Tibial nerve (tissue), 4 donors: ENCODE data around the gene MSRB1. TPM values are rescaled to one million over a fixed set of nuclear protein-coding genes. Genes with fewer than 3 reads are reported as not detected.
"Not testable (repeated sequence)": the region's sequence is repeated elsewhere in the genome, so short reads cannot be mapped to it uniquely, and the experiment has no call there.

ENCODE experiments used
- DNase-seq, 2 donors: peaks; one replicate each; pipeline ENCODE4 v3.0.0-alpha.2; 2019; ENCODE audit warnings: low spot score in 2 of 2
- H3K27ac ChIP-seq, 4 donors: fragments of 200-600 bp; sonication (generic) in 3 of 4; one replicate each; pipeline ENCODE4 v1.5.1; 2017 to 2019; ENCODE audit warnings: mild to moderate bottlenecking in 1 of 4
- H3K27me3 ChIP-seq, 2 donors: fragments of 200-600 bp; sonication (generic) in 1 of 2; one replicate each; pipeline versions ENCODE4 v1.5.1 to v1.6.0; 2017 to 2019
- H3K36me3 ChIP-seq, 3 donors: fragments of 200-600 bp; sonication (generic); one replicate each; pipeline ENCODE4 v1.5.1; 2018 to 2019
- H3K4me1 ChIP-seq, 4 donors: fragments of 200-600 bp; sonication (generic) in 3 of 4; one replicate each; pipeline ENCODE4 v1.5.1; 2017 to 2019
- H3K4me3 ChIP-seq, 4 donors: fragments of 200-600 bp; sonication (generic) in 3 of 4; one replicate each; pipeline ENCODE4 v1.5.1; 2017 to 2019; ENCODE audit warnings: mild to moderate bottlenecking in 1 of 4, moderate library complexity in 1 of 4
- H3K9me3 ChIP-seq, 4 donors: fragments of 200-600 bp; sonication (generic) in 3 of 4; one replicate each; pipeline ENCODE4 v1.5.1; 2017 to 2019
- EP300 ChIP-seq, 2 donors: sonication (generic); formaldehyde crosslinking; IDR thresholded peaks; one replicate each; pipeline ENCODE4 v1.6.1; 2017; ENCODE audit warnings: antibody characterized with exemption in 2 of 2, mild to moderate bottlenecking in 1 of 2
- POLR2A ChIP-seq, 2 donors: fragments of 450-650 bp; IDR thresholded peaks; one replicate each; pipeline ENCODE4 v1.6.1; 2017; ENCODE audit warnings: antibody characterized with exemption in 2 of 2, mild to moderate bottlenecking in 2 of 2, moderate library complexity in 2 of 2
- WGBS, 2 donors: methylation state at CpG; one replicate each; pipeline ENCODE4 v1.1.5; 2018; 5-methylcytosine and 5-hydroxymethylcytosine counted together
- total RNA-seq, 4 donors: library from RNA; depleted of rRNA; stranded (reverse); fragments of >200 nt; gene quantifications; one replicate each; pipeline ENCODE4 v1.1.0, GENCODE V29; 2016
- TF ChIP-seq, protein P1 (sequence below), 5 experiments: fragments of 200-600 bp in 3 of 5; fragments of 450-650 bp in 2 of 5; sonication (generic) in 3 of 5; IDR thresholded peaks; one replicate each; pipeline ENCODE4 v1.5.1; 2016 to 2019; ENCODE audit warnings: antibody characterized with exemption in 5 of 5, mild to moderate bottlenecking in 3 of 5, moderate library complexity in 2 of 5

MSRB1 gene
- total RNA-seq, 4 donors from 2014 or later, result 22.5 to 46.1 (median 30.3) TPM

DNA sequence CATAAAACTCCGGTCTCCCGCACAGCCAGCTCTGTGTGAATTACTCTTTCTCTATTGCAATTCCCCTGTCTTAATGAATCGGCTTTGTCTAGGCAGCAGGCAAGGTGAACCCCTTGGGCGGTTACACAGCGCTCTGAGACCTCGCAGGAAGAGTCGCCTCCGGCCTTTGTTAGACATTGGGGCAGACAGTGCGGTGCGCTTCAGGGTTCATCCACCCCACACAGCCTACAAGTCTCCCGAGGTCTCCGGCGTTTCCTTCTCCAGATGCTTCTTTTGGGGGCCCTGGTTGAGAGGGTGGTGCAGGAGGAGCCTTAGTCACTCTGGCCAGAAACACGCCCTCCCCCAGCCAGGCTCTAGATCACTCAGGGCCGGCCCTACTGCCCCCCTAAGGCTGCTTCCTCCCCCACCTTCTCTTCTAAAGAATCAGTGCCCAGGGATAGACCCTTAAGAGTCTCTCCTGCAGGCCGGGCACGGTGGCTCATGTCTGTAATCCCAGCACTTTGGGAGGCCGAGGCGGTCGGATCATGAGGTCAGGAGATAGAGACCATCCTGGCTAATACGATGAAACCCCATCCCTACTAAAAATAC lies 1.7 kb upstream of the MSRB1 start:
- no peak for DNase-seq

DNA sequence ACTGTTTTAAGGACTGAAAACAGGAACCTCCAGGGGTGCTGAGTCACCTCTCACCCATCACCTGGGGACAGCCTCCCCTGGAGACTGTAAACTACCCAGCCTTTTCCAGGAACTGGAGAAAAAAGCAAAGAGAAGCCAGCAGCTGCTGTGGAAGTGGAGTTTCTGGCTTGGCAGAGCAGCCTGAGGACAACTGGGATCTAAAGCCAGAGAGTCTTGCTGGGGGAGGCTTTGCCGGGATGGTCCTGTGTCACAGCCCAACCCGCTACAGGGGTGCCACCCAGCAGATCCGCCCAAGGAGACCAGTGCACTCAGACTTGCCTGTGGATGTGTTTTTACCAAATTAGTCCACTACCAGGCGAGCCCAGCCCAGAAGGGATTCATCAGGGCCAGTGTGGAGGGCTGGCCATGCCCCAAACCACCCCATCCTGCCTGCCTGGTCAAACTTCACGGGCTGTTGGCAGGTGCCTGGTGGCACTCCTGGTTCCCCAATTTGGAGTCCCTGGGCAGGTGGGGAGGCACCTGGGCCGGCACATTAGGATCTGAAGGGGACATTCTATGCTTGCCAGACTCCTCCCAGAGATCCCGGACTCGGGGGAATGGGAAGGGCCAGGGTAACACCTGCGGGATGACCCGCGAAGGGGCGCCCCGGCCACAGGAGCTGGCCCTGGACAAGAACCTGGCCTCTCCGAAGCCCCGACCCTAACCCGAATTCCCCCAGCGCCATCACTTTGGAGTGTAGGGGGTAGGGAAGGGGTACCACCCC lies 771 bp downstream of the MSRB1 start:
- Histone ChIP-seq H3K36me3 (peaks cover 0 to 42% (median 9%) of the 10 kb centered on the region in 3 donors), H3K4me3 (peak overlapping the region; percentile 62 to 92 (median 74)), H3K4me1 (peaks cover 0 to 20% (median 10%) of the 10 kb centered on the region in 4 donors), H3K27ac (peak overlapping the region in 3 of 4 donors; percentile 79 to 91 (median 84)), H3K9me3 (no peaks in the 10 kb centered on the region), H3K27me3 (no peaks in the 10 kb centered on the region)
- WGBS, 2 donors, result 10% methylated on average over 14 to 16 of the region's 17 CpGs
- no peak for DNase-seq
- TF ChIP-seq, protein P1, sequence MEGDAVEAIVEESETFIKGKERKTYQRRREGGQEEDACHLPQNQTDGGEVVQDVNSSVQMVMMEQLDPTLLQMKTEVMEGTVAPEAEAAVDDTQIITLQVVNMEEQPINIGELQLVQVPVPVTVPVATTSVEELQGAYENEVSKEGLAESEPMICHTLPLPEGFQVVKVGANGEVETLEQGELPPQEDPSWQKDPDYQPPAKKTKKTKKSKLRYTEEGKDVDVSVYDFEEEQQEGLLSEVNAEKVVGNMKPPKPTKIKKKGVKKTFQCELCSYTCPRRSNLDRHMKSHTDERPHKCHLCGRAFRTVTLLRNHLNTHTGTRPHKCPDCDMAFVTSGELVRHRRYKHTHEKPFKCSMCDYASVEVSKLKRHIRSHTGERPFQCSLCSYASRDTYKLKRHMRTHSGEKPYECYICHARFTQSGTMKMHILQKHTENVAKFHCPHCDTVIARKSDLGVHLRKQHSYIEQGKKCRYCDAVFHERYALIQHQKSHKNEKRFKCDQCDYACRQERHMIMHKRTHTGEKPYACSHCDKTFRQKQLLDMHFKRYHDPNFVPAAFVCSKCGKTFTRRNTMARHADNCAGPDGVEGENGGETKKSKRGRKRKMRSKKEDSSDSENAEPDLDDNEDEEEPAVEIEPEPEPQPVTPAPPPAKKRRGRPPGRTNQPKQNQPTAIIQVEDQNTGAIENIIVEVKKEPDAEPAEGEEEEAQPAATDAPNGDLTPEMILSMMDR (IDR thresholded peaks at IDR 0.05), result no peak
- TF ChIP-seq POLR2A (IDR thresholded peaks at IDR 0.05) (no peak), EP300 (IDR thresholded peaks at IDR 0.05) (no peak)

More for the DNA sequence above, 1.7 kb upstream of the MSRB1 start:
- WGBS, 2 donors, result 84 to 86% methylated on average over 19 to 21 of the region's 21 CpGs
- H3K4me1 ChIP-seq, result peaks cover 0 to 20% (median 10%) of the 10 kb centered on the region in 4 donors
- no peaks in the 10 kb centered on the region for H3K9me3 ChIP-seq
- TF ChIP-seq EP300 (IDR thresholded peaks at IDR 0.05), result no peak
- TF ChIP-seq, protein P1 (IDR thresholded peaks at IDR 0.05), result no peak
- no peak for TF ChIP-seq POLR2A (IDR thresholded peaks at IDR 0.05)
- no peaks in the 10 kb centered on the region for H3K27me3 ChIP-seq
- peaks cover 0 to 17% (median 0%) of the 10 kb centered on the region in 3 donors for H3K36me3 ChIP-seq
- H3K4me3 ChIP-seq, result no peak overlapping the region
- no peak overlapping the region for H3K27ac ChIP-seq

DNA sequence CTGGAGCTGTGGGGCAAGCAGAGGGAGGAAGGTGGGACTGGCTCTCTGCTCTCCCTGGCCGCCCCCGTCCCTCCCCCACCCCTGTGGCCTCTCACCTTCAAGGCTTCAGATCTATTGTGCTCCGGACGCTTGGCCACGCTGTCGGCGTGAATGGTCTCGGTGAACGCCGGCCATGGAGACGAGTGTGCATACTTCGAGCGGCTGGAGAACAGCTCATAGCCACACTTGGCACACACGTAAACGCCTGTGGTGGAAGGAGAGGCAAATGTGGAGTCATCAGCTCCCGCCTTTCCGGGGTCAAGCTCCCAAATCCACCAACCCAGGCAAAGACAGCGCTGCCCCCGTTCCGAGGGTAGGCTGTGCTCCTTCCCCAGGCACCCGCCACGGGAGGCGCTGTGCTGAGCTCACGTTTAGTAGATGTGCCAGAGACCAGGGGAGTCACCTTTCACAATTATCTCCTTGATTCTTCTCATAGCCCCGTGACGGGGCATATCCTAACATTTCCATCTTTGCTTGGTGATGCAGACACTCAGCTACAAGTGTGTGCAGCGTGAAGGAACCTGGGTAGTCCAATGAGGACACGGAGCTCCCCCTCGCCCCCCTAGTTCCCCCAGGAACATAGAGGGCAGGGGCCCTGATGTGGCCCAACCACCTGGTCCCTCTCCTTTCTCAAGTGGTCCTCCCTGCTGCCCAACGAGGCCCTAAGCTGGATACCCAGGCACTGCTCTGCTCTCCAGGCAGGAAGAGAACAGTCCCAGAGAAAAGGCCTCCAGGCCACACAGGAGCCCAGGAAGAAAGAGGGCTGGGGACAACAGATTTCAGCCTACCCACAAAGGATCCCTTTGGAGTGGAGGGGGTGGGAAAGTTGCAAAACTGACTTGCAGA lies 1.6 kb downstream of the MSRB1 start:
- Histone ChIP-seq H3K27me3 (no peaks in the 10 kb centered on the region), H3K36me3 (peaks cover 0 to 47% (median 9%) of the 10 kb centered on the region in 3 donors), H3K9me3 (no peaks in the 10 kb centered on the region), H3K4me1 (peaks cover 0 to 20% (median 10%) of the 10 kb centered on the region in 4 donors), H3K27ac (peak overlapping the region in 3 of 4 donors; percentile 79 to 91 (median 84)), H3K4me3 (peak overlapping the region in 1 of 4 donors; percentile 62)
- TF ChIP-seq, protein P1 (IDR thresholded peaks at IDR 0.05), result no peak
- no peak for TF ChIP-seq EP300 (IDR thresholded peaks at IDR 0.05)
- TF ChIP-seq POLR2A (IDR thresholded peaks at IDR 0.05), result no peak
- DNase-seq, result no peak
- 84 to 85% methylated on average over 30 of the region's 30 CpGs for WGBS, 2 donors

DNA sequence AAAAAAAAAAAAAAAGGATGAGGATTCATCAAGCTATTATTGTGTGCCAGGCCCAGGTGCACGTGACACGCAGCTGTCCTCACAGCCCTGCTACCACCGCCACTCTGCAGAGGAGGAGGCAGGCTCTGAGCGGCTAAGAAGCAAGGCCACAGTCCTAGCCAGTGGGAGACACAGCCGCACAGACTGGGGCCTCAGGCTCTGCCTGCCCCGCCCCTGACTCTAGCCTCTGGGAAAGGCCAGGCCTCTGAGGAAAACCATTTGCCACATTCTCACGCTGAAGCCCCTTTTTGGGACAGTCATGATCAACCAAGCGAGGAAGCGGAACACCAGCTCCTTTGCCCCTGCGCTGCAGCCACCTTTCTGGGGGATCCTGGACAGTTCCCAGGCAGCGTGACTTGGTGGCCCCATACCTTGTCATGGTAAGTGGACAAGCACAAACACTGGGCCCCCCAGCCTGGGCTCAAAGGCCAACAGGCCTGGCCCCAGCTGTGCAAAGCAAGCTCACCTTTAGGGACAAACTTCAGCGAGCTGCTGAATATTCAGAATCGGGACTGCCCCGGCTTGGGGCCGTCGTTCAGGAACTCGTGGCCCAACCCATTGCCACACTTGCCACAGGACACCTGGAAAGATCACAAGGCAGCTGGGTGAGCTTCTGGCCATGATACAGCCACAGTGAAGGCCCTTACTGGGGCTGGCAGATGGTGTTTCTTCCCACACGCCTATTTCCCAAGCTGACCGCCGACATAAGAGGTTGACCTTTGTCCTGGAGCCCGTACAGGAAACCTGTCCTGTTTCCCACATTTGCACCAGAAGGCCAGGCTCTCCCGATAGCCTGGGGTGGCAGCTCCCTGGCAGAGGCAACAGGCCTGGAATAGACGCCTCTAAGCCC lies 2.5 kb downstream of the MSRB1 start:
- Histone ChIP-seq H3K27ac (peak overlapping the region in 1 of 4 donors; percentile 12), H3K4me3 (no peak overlapping the region), H3K4me1 (peaks cover 0 to 20% (median 10%) of the 10 kb centered on the region in 4 donors), H3K9me3 (no peaks in the 10 kb centered on the region), H3K36me3 (peaks cover 0 to 47% (median 9%) of the 10 kb centered on the region in 3 donors), H3K27me3 (no peaks in the 10 kb centered on the region)
- DNase-seq, result no peak
- WGBS, 2 donors, result 89 to 90% methylated on average over 12 to 23 of the region's 23 CpGs
- TF ChIP-seq EP300 (IDR thresholded peaks at IDR 0.05) (no peak), POLR2A (IDR thresholded peaks at IDR 0.05) (no peak)
- TF ChIP-seq, protein P1 (IDR thresholded peaks at IDR 0.05), result no peak

DNA sequence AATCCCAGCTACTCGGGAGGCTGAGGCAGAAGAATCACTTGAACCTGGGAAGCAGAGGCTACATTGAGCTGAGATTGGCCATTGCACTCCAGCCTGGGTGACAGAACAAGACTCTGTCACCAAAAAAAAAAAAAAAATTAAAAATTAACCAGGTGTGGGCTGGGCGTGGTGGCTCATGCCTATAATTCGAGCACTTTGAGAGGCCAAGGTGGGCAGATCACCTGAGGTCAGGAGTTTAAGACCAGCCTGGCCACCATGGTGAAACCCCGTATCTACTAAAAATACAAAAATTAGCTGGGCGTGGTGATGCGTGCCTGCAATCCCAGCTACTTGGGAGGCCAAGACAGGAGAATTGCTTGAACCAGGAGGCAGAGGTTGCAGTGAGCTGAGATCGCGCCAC lies 3.2 kb downstream of the MSRB1 start:
- 96 to 98% methylated on average over 8 of the region's 8 CpGs for WGBS, 2 donors

More for the DNA sequence above, 3.2 kb downstream of the MSRB1 start:
- Histone ChIP-seq H3K4me1 (peaks cover 0 to 20% (median 10%) of the 10 kb centered on the region in 4 donors), H3K36me3 (peaks cover 0 to 47% (median 9%) of the 10 kb centered on the region in 3 donors)
- not testable (repeated sequence) for H3K27ac ChIP-seq, H3K4me3 ChIP-seq, H3K9me3 ChIP-seq, DNase-seq, H3K27me3 ChIP-seq
